ENCODE data around the gene LRRC73.
A peak's percentile ranks its signal among the peaks of the same experiment; 100 is the strongest.

LRRC73 gene

GRCh38 chr6:43491750-43492661, 18.1 kb downstream of the LRRC73 start:
- DNase-seq = no peak

GRCh38 chr6:43490523-43490939, 19.6 kb downstream of the LRRC73 start:
- DNase-seq = no peak

GRCh38 chr6:43489277-43490072, 20.7 kb downstream of the LRRC73 start:
- no peak for DNase-seq

- no peak for DNase-seq
These were observed 21.4 kb downstream of the LRRC73 start for GRCh38 chr6:43488667-43489276.

GRCh38 chr6:43481591-43482236, 28.4 kb downstream of the LRRC73 start:
- DNase-seq = no peak

GRCh38 chr6:43481075-43481474, 29.1 kb downstream of the LRRC73 start:
- DNase-seq = peak; percentile 27

- DNase-seq = no peak
These were observed 32.2 kb downstream of the LRRC73 start for GRCh38 chr6:43478008-43478372.

GRCh38 chr6:43477235-43478007, 32.7 kb downstream of the LRRC73 start, which contains the start of gene TJAP1:
Gene TJAP1 (plus strand): TSS chr6:43477570. CDS start chr6:43499002, 21,432 bp downstream.
- peak; percentile 91 for DNase-seq

- no peak for DNase-seq
These were observed 33.4 kb downstream of the LRRC73 start for GRCh38 chr6:43476746-43477145.

GRCh38 chr6:43475516-43475915, 34.6 kb downstream of the LRRC73 start:
- DNase-seq = no peak

- DNase-seq = no peak
These were observed 37.6 kb downstream of the LRRC73 start for GRCh38 chr6:43472515-43472914.

- DNase-seq = no peak
These were observed 38.7 kb downstream of the LRRC73 start for GRCh38 chr6:43471399-43471798.

- DNase-seq = no peak
These were observed 40.2 kb downstream of the LRRC73 start for GRCh38 chr6:43469947-43470346.

- no peak for DNase-seq
These were observed 41.1 kb downstream of the LRRC73 start for GRCh38 chr6:43468748-43469681.

GRCh38 chr6:43468240-43468639, 41.9 kb downstream of the LRRC73 start:
- no peak for DNase-seq

GRCh38 chr6:43467752-43468151, 42.4 kb downstream of the LRRC73 start:
- DNase-seq = no peak

GRCh38 chr6:43467265-43467664, 42.9 kb downstream of the LRRC73 start:
- DNase-seq = peak; percentile 20

- peak; percentile 74 for DNase-seq
These were observed 44.2 kb downstream of the LRRC73 start for GRCh38 chr6:43465948-43466347.

GRCh38 chr6:43464337-43464736, 45.8 kb downstream of the LRRC73 start:
- DNase-seq = no peak

GRCh38 chr6:43461936-43462335, 48.2 kb downstream of the LRRC73 start:
- DNase-seq = no peak

GRCh38 chr6:43460032-43460431, 50.1 kb downstream of the LRRC73 start:
- no peak for DNase-seq

All from suppressor macrophage treated with lipopolysaccharide for 4 hours (primary cell).